Measurements from ENCODE around the gene DDX47. TPM values are rescaled to one million over a fixed set of nuclear protein-coding genes. Genes with fewer than 3 reads are reported as not detected.
"Not testable (repeated sequence)": the region's sequence is repeated elsewhere in the genome, so short reads cannot be mapped to it uniquely, and the experiment has no call there.

DDX47 gene
- total RNA-seq, 1 experiment from 2014 or later = 90.4 TPM

DNA sequence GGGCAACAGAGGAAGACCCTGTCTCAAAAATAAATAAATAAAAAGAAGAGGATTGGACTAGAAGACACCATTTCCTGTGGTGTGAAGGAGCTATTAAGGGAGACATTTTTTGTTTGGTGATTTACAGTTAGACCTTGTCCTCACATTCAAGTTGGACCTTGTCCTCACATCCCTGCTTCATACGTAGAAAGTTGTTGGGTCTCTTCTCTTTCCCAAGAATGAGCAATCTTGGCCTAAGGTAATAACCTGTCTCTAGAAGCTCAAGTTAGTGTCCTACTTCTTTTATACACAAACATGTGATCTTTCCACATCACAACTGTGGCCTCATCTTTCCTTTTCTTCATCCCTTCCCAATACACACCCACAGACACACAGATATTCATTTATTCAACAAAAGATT, 14.7 kb upstream of the DDX47 start:
- no peak for TF ChIP-seq EZH2 (IDR thresholded peaks at IDR 0.05; ENCODE audit: borderline replicate concordance, low read depth, low read length, poor library complexity, severe bottlenecking)
- TF ChIP-seq, protein P1, sequence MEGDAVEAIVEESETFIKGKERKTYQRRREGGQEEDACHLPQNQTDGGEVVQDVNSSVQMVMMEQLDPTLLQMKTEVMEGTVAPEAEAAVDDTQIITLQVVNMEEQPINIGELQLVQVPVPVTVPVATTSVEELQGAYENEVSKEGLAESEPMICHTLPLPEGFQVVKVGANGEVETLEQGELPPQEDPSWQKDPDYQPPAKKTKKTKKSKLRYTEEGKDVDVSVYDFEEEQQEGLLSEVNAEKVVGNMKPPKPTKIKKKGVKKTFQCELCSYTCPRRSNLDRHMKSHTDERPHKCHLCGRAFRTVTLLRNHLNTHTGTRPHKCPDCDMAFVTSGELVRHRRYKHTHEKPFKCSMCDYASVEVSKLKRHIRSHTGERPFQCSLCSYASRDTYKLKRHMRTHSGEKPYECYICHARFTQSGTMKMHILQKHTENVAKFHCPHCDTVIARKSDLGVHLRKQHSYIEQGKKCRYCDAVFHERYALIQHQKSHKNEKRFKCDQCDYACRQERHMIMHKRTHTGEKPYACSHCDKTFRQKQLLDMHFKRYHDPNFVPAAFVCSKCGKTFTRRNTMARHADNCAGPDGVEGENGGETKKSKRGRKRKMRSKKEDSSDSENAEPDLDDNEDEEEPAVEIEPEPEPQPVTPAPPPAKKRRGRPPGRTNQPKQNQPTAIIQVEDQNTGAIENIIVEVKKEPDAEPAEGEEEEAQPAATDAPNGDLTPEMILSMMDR (conservative IDR thresholded peaks at IDR 0.05; ENCODE audit: low read depth, low read length) = no peak
- no peaks in the 10 kb centered on the region for H3K27me3 ChIP-seq (replicated peaks; ENCODE audit: insufficient read depth, low read depth, low read length, poor library complexity)
- no peaks in the 10 kb centered on the region for H3K9me3 ChIP-seq (ENCODE audit: low read depth, low read length, poor library complexity, severe bottlenecking)
- ChIA-PET POLR2A (ENCODE audit: low non-redundant PET) (interaction anchor here (0.6 to 0.9 kb wide), 2 partner anchors 22 to 61 kb away, joined by 3 read pairs; no protein-coding TSS in a partner anchor), CTCF (no interaction called here)
- no peaks in the 10 kb centered on the region for H3K36me3 ChIP-seq (ENCODE audit: insufficient read depth, low read length, poor library complexity, severe bottlenecking)
- no peak for DNase-seq (ENCODE audit: low spot score)
- no TSS peak for BruUV-seq (replicated peaks)
- intact Hi-C loops (cut with micrococcal nuclease; ENCODE audit: unreplicated experiment) = no loop called here
- no peak overlapping the region for H3K27ac ChIP-seq (ENCODE audit: low read depth, low read length, poor library complexity, severe bottlenecking)
- no peak overlapping the region for H3K4me3 ChIP-seq (ENCODE audit: low read depth, low read length, poor library complexity, severe bottlenecking)
- no peaks in the 10 kb centered on the region for H3K4me1 ChIP-seq (ENCODE audit: insufficient read depth, low read length, poor library complexity, severe bottlenecking)

DNA sequence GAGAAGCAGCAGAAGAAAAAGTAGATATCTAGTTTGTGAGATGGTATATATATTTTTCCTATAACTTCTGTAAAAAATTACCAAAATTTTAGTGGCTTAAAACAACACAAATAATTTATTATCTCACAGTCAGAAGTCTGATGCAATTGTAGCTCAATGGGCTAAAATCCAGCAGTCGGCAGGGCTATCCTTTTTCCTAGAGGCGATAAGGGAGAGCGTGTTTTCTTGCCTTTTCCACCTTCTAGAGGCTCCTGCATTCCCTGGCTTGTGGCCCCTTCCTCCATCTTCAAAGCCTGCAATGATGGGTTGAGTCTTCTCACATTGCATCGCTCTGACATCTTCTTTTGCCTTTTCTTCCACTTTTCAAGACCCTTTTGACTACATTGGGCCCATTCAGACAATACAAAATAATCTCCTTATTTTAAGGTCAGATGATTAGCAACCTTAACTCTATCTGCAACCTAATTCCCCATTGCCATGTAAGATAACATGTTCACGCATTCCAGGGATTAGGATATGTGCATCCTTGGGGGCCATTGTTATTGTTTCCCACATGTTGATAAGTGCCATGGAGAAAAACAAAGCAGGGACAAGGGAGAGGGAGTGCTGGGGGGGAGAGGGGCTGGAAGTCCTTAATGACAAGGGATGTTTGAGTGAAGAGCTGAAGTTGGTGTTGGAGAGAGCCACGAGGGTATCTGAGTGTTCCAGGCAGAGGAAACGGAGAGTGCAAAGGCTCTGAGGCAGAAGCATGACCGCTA, 13.8 kb upstream of the DDX47 start:
- Histone ChIP-seq H3K27ac (ENCODE audit: low read depth, low read length, poor library complexity, severe bottlenecking) (no peak overlapping the region), H3K27me3 (replicated peaks; ENCODE audit: insufficient read depth, low read depth, low read length, poor library complexity) (no peaks in the 10 kb centered on the region), H3K36me3 (ENCODE audit: insufficient read depth, low read length, poor library complexity, severe bottlenecking) (no peaks in the 10 kb centered on the region), H3K9me3 (ENCODE audit: low read depth, low read length, poor library complexity, severe bottlenecking) (no peaks in the 10 kb centered on the region), H3K4me3 (ENCODE audit: low read depth, low read length, poor library complexity, severe bottlenecking) (no peak overlapping the region), H3K4me1 (ENCODE audit: insufficient read depth, low read length, poor library complexity, severe bottlenecking) (no peaks in the 10 kb centered on the region)
- ChIA-PET CTCF (no interaction called here), POLR2A (ENCODE audit: low non-redundant PET) (interaction anchor here (0.9 kb wide), 1 partner anchor 62 kb away, joined by 3 read pairs; no protein-coding TSS in a partner anchor)
- no peak for TF ChIP-seq EZH2 (IDR thresholded peaks at IDR 0.05; ENCODE audit: borderline replicate concordance, low read depth, low read length, poor library complexity, severe bottlenecking)
- TF ChIP-seq, protein P1 (conservative IDR thresholded peaks at IDR 0.05; ENCODE audit: low read depth, low read length) = no peak
- BruUV-seq (replicated peaks) = no TSS peak
- intact Hi-C loops (cut with micrococcal nuclease; ENCODE audit: unreplicated experiment) = no loop called here
- no peak for DNase-seq (ENCODE audit: low spot score)

DNA sequence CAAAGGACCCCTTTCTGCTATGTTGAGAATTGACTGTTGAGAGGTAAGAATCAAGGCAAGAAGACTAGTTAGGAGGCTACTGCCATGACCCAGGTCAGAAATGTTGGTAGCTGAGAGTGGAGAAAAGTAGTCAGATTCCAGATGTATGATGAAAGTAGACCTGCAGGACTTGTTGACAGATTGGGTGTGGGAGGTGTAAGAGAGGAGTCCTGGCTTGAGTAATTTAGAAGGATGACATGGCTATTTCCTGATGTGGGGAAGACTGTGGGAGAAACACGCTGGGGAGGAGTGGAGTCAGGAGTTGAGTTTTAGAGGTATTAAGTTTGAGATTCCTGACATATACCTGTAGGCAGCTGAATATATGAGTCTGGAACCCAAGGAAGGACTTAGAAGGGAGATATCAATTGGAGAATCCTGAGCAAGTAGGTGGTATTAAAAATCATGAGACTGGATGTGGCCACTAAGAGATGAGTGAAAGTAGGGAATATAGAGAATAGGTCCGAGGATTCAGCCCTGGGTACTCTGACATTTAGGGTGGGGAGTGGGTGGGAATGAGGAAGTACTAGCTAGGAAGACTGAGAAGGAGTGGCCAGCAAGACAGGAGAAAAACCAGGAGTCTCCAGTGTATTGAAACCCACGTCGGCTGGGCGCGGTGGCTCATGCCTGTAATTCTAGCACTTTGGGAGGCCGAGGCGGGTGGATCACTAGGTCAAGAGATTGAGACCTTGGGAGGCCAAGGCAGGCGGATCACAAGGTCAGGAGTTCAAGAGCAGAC, 12.6 kb upstream of the DDX47 start:
- H3K4me3 ChIP-seq (ENCODE audit: low read depth, low read length, poor library complexity, severe bottlenecking) = no peak overlapping the region
- DNase-seq (ENCODE audit: low spot score) = no peak
- POLR2A ChIA-PET (ENCODE audit: low non-redundant PET) = no interaction called here
- CTCF ChIA-PET = no interaction called here
- no peaks in the 10 kb centered on the region for H3K4me1 ChIP-seq (ENCODE audit: insufficient read depth, low read length, poor library complexity, severe bottlenecking)
- no peak for TF ChIP-seq EZH2 (IDR thresholded peaks at IDR 0.05; ENCODE audit: borderline replicate concordance, low read depth, low read length, poor library complexity, severe bottlenecking)
- H3K27ac ChIP-seq (ENCODE audit: low read depth, low read length, poor library complexity, severe bottlenecking) = no peak overlapping the region
- H3K27me3 ChIP-seq (replicated peaks; ENCODE audit: insufficient read depth, low read depth, low read length, poor library complexity) = no peaks in the 10 kb centered on the region
- no TSS peak for BruUV-seq (replicated peaks)
- no peaks in the 10 kb centered on the region for H3K9me3 ChIP-seq (ENCODE audit: low read depth, low read length, poor library complexity, severe bottlenecking)
- no peaks in the 10 kb centered on the region for H3K36me3 ChIP-seq (ENCODE audit: insufficient read depth, low read length, poor library complexity, severe bottlenecking)
- intact Hi-C loops (cut with micrococcal nuclease; ENCODE audit: unreplicated experiment) = no loop called here

DNA sequence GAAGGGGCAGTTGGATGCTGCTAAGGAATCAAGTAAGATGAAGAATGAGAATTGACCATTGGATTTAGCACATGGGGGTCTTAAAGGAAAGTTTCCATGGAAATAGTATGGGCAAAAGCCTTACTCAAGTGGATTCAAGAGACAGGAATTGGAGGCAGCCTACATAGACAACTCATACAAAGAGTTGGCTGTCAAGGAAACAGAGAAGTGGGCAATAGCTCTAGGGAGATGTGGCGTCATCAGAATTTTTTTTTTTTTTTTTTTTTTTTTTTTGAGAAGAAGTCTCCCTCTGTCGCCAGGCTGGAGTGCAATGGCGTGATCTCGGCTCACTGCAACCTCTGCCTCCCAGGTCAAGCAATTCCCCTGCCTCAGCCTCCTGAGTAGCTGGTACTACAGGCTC, 11.5 kb upstream of the DDX47 start:
- H3K4me3 ChIP-seq (ENCODE audit: low read depth, low read length, poor library complexity, severe bottlenecking); H3K4me1 ChIP-seq (ENCODE audit: insufficient read depth, low read length, poor library complexity, severe bottlenecking); POLR2A ChIA-PET (ENCODE audit: low non-redundant PET); intact Hi-C loops (cut with micrococcal nuclease; ENCODE audit: unreplicated experiment); H3K36me3 ChIP-seq (ENCODE audit: insufficient read depth, low read length, poor library complexity, severe bottlenecking); H3K9me3 ChIP-seq (ENCODE audit: low read depth, low read length, poor library complexity, severe bottlenecking); BruUV-seq (replicated peaks); CTCF ChIA-PET; H3K27ac ChIP-seq (ENCODE audit: low read depth, low read length, poor library complexity, severe bottlenecking); DNase-seq (ENCODE audit: low spot score); H3K27me3 ChIP-seq (replicated peaks; ENCODE audit: insufficient read depth, low read depth, low read length, poor library complexity): not testable (repeated sequence)
